Left ventricle myocardium inferior (tissue), 1 donor: Measurements from ENCODE around the gene C6orf58. TPM values are rescaled to one million over a fixed set of nuclear protein-coding genes. Genes with fewer than 3 reads are reported as not detected.

Source experiments
- DNase-seq: peaks from one replicate; pipeline ENCODE4 v3.0.0-alpha.2; 2020
- H3K27ac ChIP-seq: fragments of 200-600 bp; replicated peaks from 2 replicates; pipeline ENCODE4 v1.8.0; 2021
- H3K27me3 ChIP-seq: fragments of 200-600 bp; 2 replicates; pipeline ENCODE4 v1.8.0; 2021; ENCODE audit warnings: low read depth
- H3K36me3 ChIP-seq: fragments of 200-600 bp; 2 replicates; pipeline ENCODE4 v1.8.0; 2021
- H3K4me1 ChIP-seq: fragments of 200-600 bp; 2 replicates; pipeline ENCODE4 v1.8.0; 2021
- H3K4me3 ChIP-seq: fragments of 200-600 bp; 2 replicates; pipeline ENCODE4 v1.8.0; 2021; ENCODE audit warnings: mild to moderate bottlenecking, moderate library complexity
- H3K9me3 ChIP-seq: fragments of 200-600 bp; replicated peaks from 2 replicates; pipeline ENCODE4 v1.8.0; 2021
- intact Hi-C: fragments of 100-400 bp; cut with micrococcal nuclease; formaldehyde crosslinking; loops from one replicate; pipeline ENCODE4 v1.11.0; 2022
- total RNA-seq: library from RNA; stranded (reverse); fragmentation: NEBNext Ultra II Directional; extraction: Animal tissue kit (Norgen Biotek cat#: 25700); gene quantifications from one replicate; pipeline ENCODE4 v1.2.1, GENCODE V29; 2021
- TF ChIP-seq, protein P1 (sequence below): fragments of 200-600 bp; IDR thresholded peaks from 2 replicates; pipeline ENCODE4 v1.8.0; 2021; ENCODE audit warnings: antibody characterized with exemption, mild to moderate bottlenecking, borderline replicate concordance
- donor health status: DM: no; HTN: yes; CAD: no; lungs with severe emphysema.

C6orf58 gene
- total RNA-seq, 1 donor from 2014 or later: not detected

DNA sequence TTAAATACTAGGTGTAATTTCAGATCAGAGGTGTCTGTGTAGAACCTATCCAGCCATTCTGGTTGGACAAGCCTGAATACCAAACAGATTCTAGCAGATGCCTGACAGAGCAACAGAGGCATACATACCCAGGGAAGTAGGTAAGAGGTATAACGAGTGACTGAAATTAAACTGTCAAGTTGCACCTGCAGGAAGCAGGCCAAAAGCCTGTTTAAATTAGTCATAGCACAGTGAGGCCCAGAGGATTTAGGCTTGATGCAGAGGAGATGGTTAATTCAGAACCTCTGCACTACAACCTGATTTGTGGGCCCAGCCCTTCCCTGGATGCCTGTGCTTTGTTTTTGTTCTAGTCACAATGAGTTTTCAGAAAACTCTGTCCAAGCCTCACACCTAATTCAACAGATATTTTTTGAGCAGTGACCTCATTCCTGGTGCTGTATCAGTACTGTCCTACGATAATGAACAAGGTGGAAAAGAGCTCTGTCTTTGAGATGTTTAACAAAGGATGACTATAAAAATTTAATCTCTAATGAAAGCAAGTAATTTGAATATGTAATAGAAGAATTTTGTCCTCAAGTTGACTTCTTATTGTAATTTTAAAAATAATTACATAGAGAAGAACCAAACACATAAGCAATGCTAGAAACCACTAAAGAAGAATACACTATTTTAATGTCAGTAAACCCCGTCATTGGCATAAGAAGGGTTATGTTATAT, 31.7 kb downstream of the C6orf58 start:
- no peak overlapping the region for H3K4me3 ChIP-seq
- no peaks in the 10 kb centered on the region for H3K4me1 ChIP-seq
- no peak overlapping the region for H3K27ac ChIP-seq
- no peaks in the 10 kb centered on the region for H3K36me3 ChIP-seq
- H3K27me3 ChIP-seq: no peaks in the 10 kb centered on the region
- no peaks in the 10 kb centered on the region for H3K9me3 ChIP-seq
- intact Hi-C loops: no loop called here
- TF ChIP-seq, protein P1, sequence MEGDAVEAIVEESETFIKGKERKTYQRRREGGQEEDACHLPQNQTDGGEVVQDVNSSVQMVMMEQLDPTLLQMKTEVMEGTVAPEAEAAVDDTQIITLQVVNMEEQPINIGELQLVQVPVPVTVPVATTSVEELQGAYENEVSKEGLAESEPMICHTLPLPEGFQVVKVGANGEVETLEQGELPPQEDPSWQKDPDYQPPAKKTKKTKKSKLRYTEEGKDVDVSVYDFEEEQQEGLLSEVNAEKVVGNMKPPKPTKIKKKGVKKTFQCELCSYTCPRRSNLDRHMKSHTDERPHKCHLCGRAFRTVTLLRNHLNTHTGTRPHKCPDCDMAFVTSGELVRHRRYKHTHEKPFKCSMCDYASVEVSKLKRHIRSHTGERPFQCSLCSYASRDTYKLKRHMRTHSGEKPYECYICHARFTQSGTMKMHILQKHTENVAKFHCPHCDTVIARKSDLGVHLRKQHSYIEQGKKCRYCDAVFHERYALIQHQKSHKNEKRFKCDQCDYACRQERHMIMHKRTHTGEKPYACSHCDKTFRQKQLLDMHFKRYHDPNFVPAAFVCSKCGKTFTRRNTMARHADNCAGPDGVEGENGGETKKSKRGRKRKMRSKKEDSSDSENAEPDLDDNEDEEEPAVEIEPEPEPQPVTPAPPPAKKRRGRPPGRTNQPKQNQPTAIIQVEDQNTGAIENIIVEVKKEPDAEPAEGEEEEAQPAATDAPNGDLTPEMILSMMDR: no peak
- DNase-seq: no peak

DNA sequence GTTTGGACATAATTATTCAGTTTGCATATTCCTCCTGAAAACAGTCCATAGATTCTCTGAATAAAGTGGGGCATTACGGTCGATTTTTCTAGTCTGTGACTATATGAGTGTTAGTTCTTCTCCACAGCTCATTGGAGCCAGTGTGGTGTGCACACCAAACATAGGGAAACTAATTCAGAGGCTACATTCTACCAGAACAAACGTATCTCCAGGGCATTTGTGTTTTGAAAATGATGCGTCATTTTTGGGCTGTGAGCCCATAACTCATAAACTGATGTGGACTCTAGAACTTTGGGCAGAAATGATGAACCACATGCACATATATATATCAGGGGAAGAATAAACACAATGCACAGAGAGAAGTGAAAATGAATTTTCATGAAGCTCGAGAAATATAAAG, 41.8 kb downstream of the C6orf58 start:
- DNase-seq: no peak
- Histone ChIP-seq H3K27ac (no peak overlapping the region), H3K4me1 (no peaks in the 10 kb centered on the region), H3K9me3 (no peaks in the 10 kb centered on the region), H3K4me3 (no peak overlapping the region), H3K36me3 (no peaks in the 10 kb centered on the region), H3K27me3 (no peaks in the 10 kb centered on the region)
- TF ChIP-seq, protein P1: no peak
- intact Hi-C loops: no loop called here

DNA sequence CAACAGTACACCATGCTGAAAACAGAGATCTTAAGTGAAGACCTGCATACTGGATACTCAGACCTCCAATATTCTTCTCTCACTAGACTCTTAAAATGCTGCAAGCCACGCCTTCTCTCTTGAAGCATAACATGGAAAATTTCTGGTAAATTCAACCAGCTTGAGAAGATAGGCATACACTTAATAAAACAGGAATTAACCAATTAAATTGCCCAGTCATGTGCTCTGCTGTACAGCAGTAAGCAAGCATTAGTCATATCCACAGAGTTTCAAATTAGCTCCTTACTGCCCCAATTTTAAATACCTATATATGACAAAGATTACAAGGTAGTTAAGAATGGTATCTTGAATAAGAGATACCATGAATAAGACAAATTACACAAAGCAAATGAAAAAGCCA, 53.8 kb downstream of the C6orf58 start:
- peaks cover 15% of the 10 kb centered on the region for H3K27me3 ChIP-seq
- no peak overlapping the region for H3K27ac ChIP-seq
- no peaks in the 10 kb centered on the region for H3K4me1 ChIP-seq
- H3K36me3 ChIP-seq: no peaks in the 10 kb centered on the region
- H3K4me3 ChIP-seq: no peak overlapping the region
- intact Hi-C loops: no loop called here
- TF ChIP-seq, protein P1: no peak
- no peak for DNase-seq
- H3K9me3 ChIP-seq: no peaks in the 10 kb centered on the region

DNA sequence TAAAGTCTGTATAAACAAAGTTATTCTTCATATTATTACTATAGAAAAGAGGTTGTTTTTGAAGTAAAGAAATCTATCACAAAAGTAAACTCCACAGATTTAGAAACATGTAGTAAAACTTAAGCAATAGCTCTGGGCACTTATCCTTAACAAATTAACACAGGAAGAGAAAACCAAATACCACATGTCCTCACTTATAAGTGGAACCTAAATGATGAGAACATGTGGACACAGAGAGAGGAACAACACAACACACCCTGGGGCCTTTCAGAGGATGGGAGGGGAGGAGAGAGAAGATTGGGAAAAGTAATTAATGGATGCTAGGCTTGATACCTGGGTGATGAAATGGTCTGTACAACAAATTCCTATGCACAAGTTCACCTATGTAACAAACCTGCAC, 57.2 kb downstream of the C6orf58 start:
- peaks cover 11% of the 10 kb centered on the region for H3K27me3 ChIP-seq
- no peak overlapping the region for H3K27ac ChIP-seq
- TF ChIP-seq, protein P1: no peak
- intact Hi-C loops: no loop called here
- H3K4me3 ChIP-seq: no peak overlapping the region
- DNase-seq: no peak
- no peaks in the 10 kb centered on the region for H3K4me1 ChIP-seq
- no peaks in the 10 kb centered on the region for H3K9me3 ChIP-seq
- H3K36me3 ChIP-seq: no peaks in the 10 kb centered on the region

DNA sequence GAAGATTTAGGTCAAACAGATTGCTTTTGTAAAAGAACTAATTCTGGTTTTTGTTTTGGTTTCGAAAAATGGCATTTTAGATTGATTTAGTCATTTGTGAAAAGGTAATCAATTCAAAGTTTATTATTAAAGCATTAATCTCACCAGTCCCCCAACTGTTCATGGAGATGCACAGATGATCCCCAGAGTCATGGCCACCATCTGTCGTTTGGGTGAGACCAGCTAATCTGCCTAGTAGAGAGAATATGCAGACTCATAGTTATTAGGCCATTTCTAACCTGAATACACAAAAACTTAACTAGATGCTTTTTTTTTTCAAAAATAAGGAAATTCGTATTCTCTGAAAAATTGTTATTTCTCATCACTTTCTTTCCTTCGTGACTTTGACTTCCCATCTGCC, 58.1 kb downstream of the C6orf58 start:
- Histone ChIP-seq H3K4me1 (no peaks in the 10 kb centered on the region), H3K36me3 (no peaks in the 10 kb centered on the region), H3K4me3 (no peak overlapping the region), H3K27ac (no peak overlapping the region), H3K27me3 (peaks cover 11% of the 10 kb centered on the region), H3K9me3 (no peaks in the 10 kb centered on the region)
- TF ChIP-seq, protein P1: no peak
- no peak for DNase-seq
- intact Hi-C loops: no loop called here
